MM.1S (cell line): Measurements from ENCODE around the gene XRCC4.

Experiments
- DNase-seq: peaks from one replicate; pipeline ENCODE4 v3.0.0-alpha.2; 2015
- H2AFZ ChIP-seq: fragments of 300-600 bp; sonication (generic); 2 replicates; pipeline ENCODE4 v1.6.0; 2016; ENCODE audit warnings: antibody characterized with exemption, low read length
- H3F3A ChIP-seq: fragments of 300-600 bp; sonication (generic); 2 replicates; pipeline ENCODE4 v1.6.1; 2016; ENCODE audit warnings: mild to moderate bottlenecking, antibody characterized with exemption, low read length, moderate library complexity, mixed read lengths; ENCODE audit not compliant: insufficient read depth
- H3K27ac ChIP-seq: fragments of 300-600 bp; sonication (generic); 2 replicates; pipeline ENCODE4 v1.5.1; 2016; ENCODE audit warnings: mild to moderate bottlenecking, low read length
- H3K27me3 ChIP-seq: fragments of 300-600 bp; sonication (generic); replicated peaks from 2 replicates; pipeline ENCODE4 v1.6.0; 2016; ENCODE audit warnings: low read length; ENCODE audit not compliant: insufficient read depth
- H3K36me3 ChIP-seq: fragments of 300-600 bp; sonication (generic); replicated peaks from 2 replicates; pipeline ENCODE4 v1.6.1; 2016; ENCODE audit warnings: mild to moderate bottlenecking, low read length, mixed read lengths; ENCODE audit not compliant: insufficient read depth
- H3K4me1 ChIP-seq: fragments of 300-600 bp; sonication (generic); 2 replicates; pipeline ENCODE4 v1.6.1; 2016; ENCODE audit warnings: low read length, mixed read lengths
- H3K4me2 ChIP-seq: fragments of 300-600 bp; sonication (generic); 2 replicates; pipeline ENCODE4 v1.6.0; 2016; ENCODE audit warnings: low read depth, low read length
- H3K4me3 ChIP-seq: fragments of 300-600 bp; sonication (generic); 2 replicates; pipeline ENCODE4 v1.5.1; 2016; ENCODE audit warnings: low read length, mixed read lengths
- H3K79me2 ChIP-seq: fragments of 300-600 bp; sonication (generic); 2 replicates; pipeline ENCODE4 v1.6.1; 2016; ENCODE audit warnings: mixed run types, low read length, mixed read lengths
- H3K9ac ChIP-seq: fragments of 300-600 bp; sonication (generic); 2 replicates; pipeline ENCODE4 v1.6.1; 2016; ENCODE audit warnings: low read length, mixed read lengths
- H3K9me2 ChIP-seq: fragments of 300-600 bp; sonication (generic); replicated peaks from 2 replicates; pipeline ENCODE4 v1.6.1; 2016; ENCODE audit warnings: mild to moderate bottlenecking, low read length, mixed read lengths; ENCODE audit not compliant: insufficient read depth
- H3K9me3 ChIP-seq: fragments of 300-600 bp; sonication (generic); replicated peaks from 2 replicates; pipeline ENCODE4 v1.6.1; 2016; ENCODE audit warnings: mild to moderate bottlenecking, low read length, mixed read lengths; ENCODE audit not compliant: insufficient read depth
- H4K20me1 ChIP-seq: fragments of 300-600 bp; sonication (generic); 2 replicates; pipeline ENCODE4 v1.6.1; 2016; ENCODE audit warnings: mild to moderate bottlenecking, low read length, moderate library complexity, mixed read lengths; ENCODE audit not compliant: insufficient read depth
- CTCF ChIP-seq: fragments of 300-600 bp; sonication (generic); IDR thresholded peaks from 2 replicates; pipeline ENCODE4 v1.5.1; 2016; ENCODE audit warnings: antibody characterized with exemption, low read length, mixed read lengths
- EZH2 ChIP-seq: fragments of 300-600 bp; sonication (generic); optimal IDR thresholded peaks from 2 replicates; pipeline ENCODE3; 2017; ENCODE audit warnings: low read depth, mild to moderate bottlenecking, antibody characterized with exemption, low read length, mixed read lengths
- EZH2phosphoT487 ChIP-seq: fragments of 300-600 bp; sonication (generic); IDR thresholded peaks from 2 replicates; pipeline ENCODE4 v1.6.1; 2018; ENCODE audit warnings: antibody characterized with exemption, low read length

Gene XRCC4

DNA sequence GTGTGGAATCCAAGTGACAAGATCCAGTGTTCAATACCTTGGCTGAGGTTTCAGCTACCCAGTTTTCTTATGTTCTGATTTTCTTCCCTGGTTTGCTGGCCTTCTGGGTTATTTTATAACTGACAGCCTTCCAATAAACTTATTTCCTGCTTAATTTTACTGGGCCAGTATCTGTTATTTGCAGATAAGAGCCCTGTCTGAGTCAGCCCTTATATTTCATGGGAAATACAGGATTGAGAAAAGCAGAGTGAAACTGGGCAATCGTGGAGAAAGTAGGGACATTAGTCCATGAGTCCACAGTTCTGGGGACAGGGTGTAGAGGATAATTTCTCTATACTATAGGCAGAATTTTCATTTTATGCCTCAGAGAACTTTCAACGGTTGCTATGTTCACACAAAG lies 32.4 kb upstream of the XRCC4 start:
- Histone ChIP-seq H2AFZ (no peak overlapping the region), H3K27ac (no peak overlapping the region), H3K36me3 (no peaks in the 10 kb centered on the region), H3K9me2 (no peaks in the 10 kb centered on the region), H3K9me3 (no peaks in the 10 kb centered on the region), H3K4me2 (no peak overlapping the region), H4K20me1 (no peaks in the 10 kb centered on the region), H3K4me1 (no peaks in the 10 kb centered on the region), H3F3A (no peaks in the 10 kb centered on the region), H3K27me3 (no peaks in the 10 kb centered on the region), H3K9ac (no peak overlapping the region), H3K4me3 (no peak overlapping the region), H3K79me2 (no peaks in the 10 kb centered on the region)
- no peak for TF ChIP-seq CTCF
- no peak for TF ChIP-seq EZH2
- TF ChIP-seq EZH2phosphoT487, result no peak
- no peak for DNase-seq

GRCh38 chr5:83048277-83048676 lies 29.1 kb upstream of the XRCC4 start:
- H3K36me3 ChIP-seq, result 0 out of 2 replicates have a peak, but pooled peaks cover 4% of the 10 kb centered on the region

GRCh38 chr5:83048811-83049210 lies 28.5 kb upstream of the XRCC4 start:
- no peaks in the 10 kb centered on the region for H3F3A ChIP-seq
- no peak for TF ChIP-seq EZH2
- no peak for TF ChIP-seq CTCF
- TF ChIP-seq EZH2phosphoT487, result no peak
- H4K20me1 ChIP-seq, result no peaks in the 10 kb centered on the region
- DNase-seq, result no peak
- 0 out of 2 replicates have a peak, but pooled peaks cover 4% of the 10 kb centered on the region for H3K36me3 ChIP-seq
- H3K9ac ChIP-seq, result no peak overlapping the region
- H2AFZ ChIP-seq, result no peak overlapping the region
- H3K27ac ChIP-seq, result no peak overlapping the region
- no peak overlapping the region for H3K4me2 ChIP-seq
- no peak overlapping the region for H3K4me3 ChIP-seq
- no peaks in the 10 kb centered on the region for H3K27me3 ChIP-seq
- H3K9me3 ChIP-seq, result no peaks in the 10 kb centered on the region
- H3K79me2 ChIP-seq, result no peaks in the 10 kb centered on the region
- no peaks in the 10 kb centered on the region for H3K4me1 ChIP-seq
- no peaks in the 10 kb centered on the region for H3K9me2 ChIP-seq

More at GRCh38 chr5:83048277-83048676, 29.1 kb upstream of the XRCC4 start:
- Histone ChIP-seq H3K9ac (no peak overlapping the region), H4K20me1 (no peaks in the 10 kb centered on the region), H3F3A (no peaks in the 10 kb centered on the region), H3K4me1 (no peaks in the 10 kb centered on the region), H3K27ac (no peak overlapping the region), H3K27me3 (no peaks in the 10 kb centered on the region), H3K4me2 (no peak overlapping the region), H3K9me3 (no peaks in the 10 kb centered on the region), H3K79me2 (no peaks in the 10 kb centered on the region), H3K4me3 (no peak overlapping the region), H2AFZ (no peak overlapping the region), H3K9me2 (no peaks in the 10 kb centered on the region)
- TF ChIP-seq EZH2 (no peak), CTCF (no peak), EZH2phosphoT487 (no peak)
- no peak for DNase-seq
